ENCODE results near the gene KIAA0040. TPM values are rescaled to one million over a fixed set of nuclear protein-coding genes. Genes with fewer than 3 reads are reported as not detected.

KIAA0040 gene
- total RNA-seq, 1 donor from 2014 or later = 2.4 TPM

GRCh38 chr1:175132436-175132835 lies 60.1 kb downstream of the KIAA0040 start:
- peaks cover 4% of the 10 kb centered on the region for H3K27me3 Mint-ChIP-seq
- H3K27ac Mint-ChIP-seq = no peak overlapping the region
- no peaks in the 10 kb centered on the region for H3K36me3 Mint-ChIP-seq (ENCODE audit: insufficient read depth)
- H3K9me3 Mint-ChIP-seq (ENCODE audit: low read depth) = no peaks in the 10 kb centered on the region
- peaks cover 2% of the 10 kb centered on the region for H3K4me1 Mint-ChIP-seq (ENCODE audit: low read depth)
- DNase-seq (ENCODE audit: low spot score, unreplicated experiment) = no peak
- TF ChIP-seq CTCF (IDR thresholded peaks at IDR 0.05; ENCODE audit: unreplicated experiment) = no peak
- no peak overlapping the region for H3K4me3 Mint-ChIP-seq (ENCODE audit: low read depth)

DNA sequence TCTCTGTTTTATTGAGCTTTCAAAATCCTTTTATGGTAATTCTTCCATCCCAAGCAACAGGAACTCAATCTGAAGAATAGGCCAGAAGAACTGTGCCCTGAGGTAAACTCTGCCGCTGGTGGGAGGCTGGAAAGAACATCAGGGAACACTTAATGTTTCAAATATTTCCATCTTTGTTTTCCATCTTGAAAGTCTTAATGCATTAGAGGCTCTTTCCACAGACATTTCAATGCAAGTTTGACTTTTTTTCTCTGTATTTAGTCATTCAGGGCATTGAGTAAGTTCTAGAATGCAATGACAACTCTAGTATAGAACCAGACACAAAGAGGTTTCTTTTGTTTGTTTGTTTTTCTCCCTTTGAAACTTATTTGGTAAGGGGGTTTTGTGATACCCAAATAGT lies 61.5 kb downstream of the KIAA0040 start:
- peaks cover 4% of the 10 kb centered on the region for H3K27me3 Mint-ChIP-seq
- H3K4me3 Mint-ChIP-seq (ENCODE audit: low read depth) = no peak overlapping the region
- H3K9me3 Mint-ChIP-seq (ENCODE audit: low read depth) = no peaks in the 10 kb centered on the region
- H3K27ac Mint-ChIP-seq = no peak overlapping the region
- DNase-seq (ENCODE audit: low spot score, unreplicated experiment) = no peak
- no peak for TF ChIP-seq CTCF (IDR thresholded peaks at IDR 0.05; ENCODE audit: unreplicated experiment)
- H3K4me1 Mint-ChIP-seq (ENCODE audit: low read depth) = peaks cover 2% of the 10 kb centered on the region
- H3K36me3 Mint-ChIP-seq (ENCODE audit: insufficient read depth) = no peaks in the 10 kb centered on the region

GRCh38 chr1:175130649-175131045 lies 61.9 kb downstream of the KIAA0040 start:
- H3K27me3 Mint-ChIP-seq = peaks cover 4% of the 10 kb centered on the region
- no peak overlapping the region for H3K4me3 Mint-ChIP-seq (ENCODE audit: low read depth)
- no peak overlapping the region for H3K27ac Mint-ChIP-seq
- no peaks in the 10 kb centered on the region for H3K36me3 Mint-ChIP-seq (ENCODE audit: insufficient read depth)
- no peaks in the 10 kb centered on the region for H3K9me3 Mint-ChIP-seq (ENCODE audit: low read depth)
- no peak for TF ChIP-seq CTCF (IDR thresholded peaks at IDR 0.05; ENCODE audit: unreplicated experiment)
- DNase-seq (ENCODE audit: low spot score, unreplicated experiment) = no peak
- H3K4me1 Mint-ChIP-seq (ENCODE audit: low read depth) = peaks cover 2% of the 10 kb centered on the region

DNA sequence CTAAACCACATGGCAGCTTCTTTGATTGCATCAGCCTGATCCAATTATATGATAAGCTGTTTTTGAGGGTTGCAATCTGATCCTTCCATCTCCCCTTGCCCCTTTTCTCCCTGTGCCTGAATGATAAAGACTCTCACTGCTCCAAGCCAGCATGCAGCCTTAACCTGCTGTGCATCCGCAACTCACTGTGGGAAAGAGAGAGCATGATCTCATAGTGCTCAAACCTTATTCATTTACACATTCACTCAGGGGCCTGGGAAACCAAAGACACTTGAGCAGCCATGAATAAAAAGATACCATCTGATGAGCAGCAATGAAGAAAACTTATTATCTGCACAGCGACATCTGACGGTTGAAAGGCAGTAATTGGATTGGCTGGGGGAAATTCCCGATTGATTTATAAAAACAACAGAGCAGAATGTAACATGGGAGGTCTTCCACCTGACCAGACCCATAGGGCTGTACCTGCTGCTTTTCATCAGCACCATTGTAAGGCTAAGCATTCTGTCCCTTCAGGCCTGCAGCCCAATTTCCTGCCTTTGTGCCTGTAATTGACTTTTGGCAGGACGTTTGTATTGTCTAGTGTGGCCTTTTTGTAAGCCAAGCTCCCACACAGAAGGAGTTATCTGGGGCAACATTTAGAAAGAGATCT lies 62.5 kb downstream of the KIAA0040 start:
- Mint-ChIP-seq H3K4me3 (ENCODE audit: low read depth) (no peak overlapping the region), H3K4me1 (ENCODE audit: low read depth) (peaks cover 2% of the 10 kb centered on the region), H3K27me3 (peaks cover 4% of the 10 kb centered on the region), H3K9me3 (ENCODE audit: low read depth) (no peaks in the 10 kb centered on the region), H3K36me3 (ENCODE audit: insufficient read depth) (no peaks in the 10 kb centered on the region), H3K27ac (peak overlapping the region; percentile 30)
- TF ChIP-seq CTCF (IDR thresholded peaks at IDR 0.05; ENCODE audit: unreplicated experiment) = no peak
- DNase-seq (ENCODE audit: low spot score, unreplicated experiment) = no peak

- Mint-ChIP-seq H3K36me3 (ENCODE audit: insufficient read depth) (no peaks in the 10 kb centered on the region), H3K4me3 (ENCODE audit: low read depth) (no peak overlapping the region), H3K9me3 (ENCODE audit: low read depth) (no peaks in the 10 kb centered on the region), H3K4me1 (ENCODE audit: low read depth) (peaks cover 2% of the 10 kb centered on the region), H3K27ac (peak overlapping the region; percentile 30), H3K27me3 (peaks cover 2% of the 10 kb centered on the region)
- DNase-seq (ENCODE audit: low spot score, unreplicated experiment) = no peak
- TF ChIP-seq CTCF (IDR thresholded peaks at IDR 0.05; ENCODE audit: unreplicated experiment) = no peak
These were observed 63.0 kb downstream of the KIAA0040 start for GRCh38 chr1:175129644-175129996.

Measured in progenitor cell of endocrine pancreas (in vitro differentiated cells).